Raji (cell line): ENCODE data around the gene NRXN3.

ENCODE experiments used
- POLR2A ChIP-seq: IDR thresholded peaks from 2 replicates; pipeline ENCODE4 v1.6.1; 2011; ENCODE audit warnings: low read depth, low read length, control low read depth; ENCODE audit not compliant: insufficient read depth

Gene NRXN3

GRCh38 chr14:78156196-78156595 is 14.0 kb upstream of the NRXN3 start:
- TF ChIP-seq POLR2A: no peak

- no peak for TF ChIP-seq POLR2A
These were observed 12.4 kb upstream of the NRXN3 start for GRCh38 chr14:78157494-78158437.

- TF ChIP-seq POLR2A: no peak
These were observed 8.0 kb upstream of the NRXN3 start for GRCh38 chr14:78162202-78162601.

- no peak for TF ChIP-seq POLR2A
These were observed 5.8 kb upstream of the NRXN3 start for GRCh38 chr14:78164226-78164853.

- TF ChIP-seq POLR2A: no peak
These were observed 2.3 kb downstream of the NRXN3 start for GRCh38 chr14:78172428-78172827.

GRCh38 chr14:78173346-78174035 is 3.3 kb downstream of the NRXN3 start:
- TF ChIP-seq POLR2A: no peak

- TF ChIP-seq POLR2A: no peak
These were observed 5.2 kb downstream of the NRXN3 start for GRCh38 chr14:78175412-78175811.

GRCh38 chr14:78178071-78178470 is 7.9 kb downstream of the NRXN3 start:
- TF ChIP-seq POLR2A: no peak

GRCh38 chr14:78178971-78179370 is 8.8 kb downstream of the NRXN3 start:
- no peak for TF ChIP-seq POLR2A

- TF ChIP-seq POLR2A: no peak
These were observed 11.1 kb downstream of the NRXN3 start for GRCh38 chr14:78181270-78181669.

- no peak for TF ChIP-seq POLR2A
These were observed 12.5 kb downstream of the NRXN3 start for GRCh38 chr14:78182722-78183121.

GRCh38 chr14:78184157-78184556 is 14.0 kb downstream of the NRXN3 start:
- no peak for TF ChIP-seq POLR2A

GRCh38 chr14:78186277-78186676 is 16.1 kb downstream of the NRXN3 start:
- TF ChIP-seq POLR2A: no peak

GRCh38 chr14:78188882-78189281 is 18.7 kb downstream of the NRXN3 start:
- no peak for TF ChIP-seq POLR2A

- no peak for TF ChIP-seq POLR2A
These were observed 25.3 kb downstream of the NRXN3 start for GRCh38 chr14:78195431-78195830.

- TF ChIP-seq POLR2A: no peak
These were observed 26.1 kb downstream of the NRXN3 start for GRCh38 chr14:78196323-78196722.
